Memory B cell (primary cell): ENCODE results near the gene ITPKC.
"Not testable (repeated sequence)": the region's sequence is repeated elsewhere in the genome, so short reads cannot be mapped to it uniquely, and the experiment has no call there.

Experiments
- ATAC-seq: fragments of 150-1000 bp; cut with Tn5 transposase; 2 replicates; pipeline ENCODE4 v1.10.0; 2021; ENCODE audit warnings: low read depth, mild to moderate bottlenecking, moderate library complexity
- DNase-seq, 2 donors: peaks; one replicate each; pipeline ENCODE4 v3.0.0; 2022; ENCODE audit warnings: low spot score in 2 of 2
- H3K27ac Mint-ChIP-seq: one replicate; pipeline ENCODE4 v1.8.0; 2022; ENCODE audit warnings: mild to moderate bottlenecking, moderate library complexity, mixed read lengths
- H3K27me3 Mint-ChIP-seq: one replicate; pipeline ENCODE4 v1.8.0; 2022; ENCODE audit warnings: mixed read lengths
- H3K36me3 Mint-ChIP-seq: one replicate; pipeline ENCODE4 v1.8.0; 2022; ENCODE audit warnings: mild to moderate bottlenecking, mixed read lengths
- H3K4me1 Mint-ChIP-seq: one replicate; pipeline ENCODE4 v1.8.0; 2022; ENCODE audit warnings: mixed read lengths
- H3K4me3 Mint-ChIP-seq: one replicate; pipeline ENCODE4 v1.8.0; 2022; ENCODE audit warnings: mild to moderate bottlenecking, moderate library complexity, mixed read lengths
- H3K9me3 Mint-ChIP-seq: one replicate; pipeline ENCODE4 v1.8.0; 2022; ENCODE audit warnings: mixed read lengths

The ITPKC gene

GRCh38 chr19:40784146-40784545 lies 67.2 kb downstream of the ITPKC start:
- not testable (repeated sequence) for H3K4me3 Mint-ChIP-seq, H3K9me3 Mint-ChIP-seq, ATAC-seq, DNase-seq, H3K27me3 Mint-ChIP-seq, H3K27ac Mint-ChIP-seq
- Mint-ChIP-seq H3K4me1 (peaks cover 34% of the 10 kb centered on the region), H3K36me3 (peaks cover 46% of the 10 kb centered on the region)

GRCh38 chr19:40785526-40785925 lies 68.6 kb downstream of the ITPKC start:
- H3K36me3 Mint-ChIP-seq = peaks cover 48% of the 10 kb centered on the region
- H3K27me3 Mint-ChIP-seq = no peaks in the 10 kb centered on the region
- H3K4me3 Mint-ChIP-seq = no peak overlapping the region
- H3K27ac Mint-ChIP-seq = no peak overlapping the region
- no peak for ATAC-seq
- peaks cover 25% of the 10 kb centered on the region for H3K4me1 Mint-ChIP-seq
- no peak for DNase-seq
- no peaks in the 10 kb centered on the region for H3K9me3 Mint-ChIP-seq

- Mint-ChIP-seq H3K4me3 (no peak overlapping the region), H3K27ac (peak overlapping the region; percentile 70)
- no peak for ATAC-seq
These were observed 69.4 kb downstream of the ITPKC start for GRCh38 chr19:40786060-40787037.

More at GRCh38 chr19:40786060-40787037, 69.4 kb downstream of the ITPKC start:
- Mint-ChIP-seq H3K27me3 (no peaks in the 10 kb centered on the region), H3K4me1 (peaks cover 22% of the 10 kb centered on the region), H3K9me3 (no peaks in the 10 kb centered on the region), H3K36me3 (peaks cover 46% of the 10 kb centered on the region)
- DNase-seq = no peak
